HG02678 (cell line): ENCODE results near the gene LRRN1.

Experiments
- ATAC-seq: cut with Tn5 transposase; IDR thresholded peaks from one replicate; pipeline ENCODE4 v1.9.1; 2021; ENCODE audit warnings: mild to moderate bottlenecking, moderate library complexity; ENCODE audit not compliant: unreplicated experiment

The LRRN1 gene

DNA sequence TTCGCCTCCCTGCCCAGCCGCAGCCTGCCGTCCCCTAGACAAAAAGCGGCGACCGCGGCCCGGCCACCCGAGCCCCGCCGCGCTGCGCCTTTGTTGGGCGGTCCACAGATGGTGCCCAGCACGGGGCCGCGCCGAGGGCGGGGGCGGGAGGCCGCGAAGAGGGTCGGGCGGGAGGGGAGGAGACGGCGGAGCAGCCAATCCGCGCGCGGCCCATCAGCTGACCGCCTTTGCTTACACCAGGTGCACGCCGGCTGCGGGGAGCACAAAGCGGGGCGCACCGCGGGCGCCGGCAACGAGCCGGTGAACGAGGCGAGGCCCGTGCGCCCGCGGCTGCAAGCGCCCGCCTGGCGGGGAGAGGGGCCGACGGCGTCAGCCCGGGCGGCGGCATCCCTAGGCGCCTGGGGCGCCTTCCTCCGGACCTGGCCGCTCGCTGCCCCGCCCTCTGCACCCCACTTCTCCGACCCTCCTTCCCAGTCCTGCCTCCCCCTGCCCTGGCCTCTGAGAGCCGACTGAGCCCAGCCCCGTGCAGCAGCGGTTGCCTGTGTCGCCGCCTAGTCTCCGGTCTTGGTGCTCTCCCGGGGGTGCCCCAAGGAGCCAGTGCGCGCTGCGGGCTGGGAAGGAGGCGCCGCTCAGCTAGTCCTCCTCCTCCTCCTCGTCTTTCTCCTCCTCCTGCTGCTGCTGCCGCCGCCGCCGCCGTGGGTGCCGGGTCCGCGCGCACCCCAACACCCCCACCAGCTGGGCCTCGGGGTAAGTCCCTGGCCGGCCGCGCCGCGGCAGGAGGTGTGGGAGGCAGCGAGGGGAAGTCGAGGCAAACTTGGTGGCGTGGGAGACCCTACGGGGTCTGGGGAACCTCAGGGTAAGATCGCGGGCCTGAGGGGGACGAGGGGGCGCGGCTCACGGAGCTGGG lies at the start of gene LRRN1:
Gene LRRN1 (plus strand): TSS at position 259 of the 907 bp plus-strand sequence. CDS start 45,211 bp downstream, outside the sequence.
- ATAC-seq = peak; percentile 47

- no peak for ATAC-seq
These were observed 45.8 kb upstream of the LRRN1 start for GRCh38 chr3:3753416-3753815.

- ATAC-seq = no peak
These were observed 33.6 kb upstream of the LRRN1 start for GRCh38 chr3:3765661-3766060.

- no peak for ATAC-seq
These were observed 33.1 kb upstream of the LRRN1 start for GRCh38 chr3:3766140-3766539.

- ATAC-seq = no peak
These were observed 28.1 kb upstream of the LRRN1 start for GRCh38 chr3:3771094-3771493.

- ATAC-seq = no peak
These were observed 27.7 kb upstream of the LRRN1 start for GRCh38 chr3:3771567-3771966.

- no peak for ATAC-seq
These were observed 26.9 kb upstream of the LRRN1 start for GRCh38 chr3:3772338-3772737.

GRCh38 chr3:3772920-3773319 lies 26.3 kb upstream of the LRRN1 start:
- no peak for ATAC-seq

- no peak for ATAC-seq
These were observed 22.6 kb upstream of the LRRN1 start for GRCh38 chr3:3776607-3777006.

DNA sequence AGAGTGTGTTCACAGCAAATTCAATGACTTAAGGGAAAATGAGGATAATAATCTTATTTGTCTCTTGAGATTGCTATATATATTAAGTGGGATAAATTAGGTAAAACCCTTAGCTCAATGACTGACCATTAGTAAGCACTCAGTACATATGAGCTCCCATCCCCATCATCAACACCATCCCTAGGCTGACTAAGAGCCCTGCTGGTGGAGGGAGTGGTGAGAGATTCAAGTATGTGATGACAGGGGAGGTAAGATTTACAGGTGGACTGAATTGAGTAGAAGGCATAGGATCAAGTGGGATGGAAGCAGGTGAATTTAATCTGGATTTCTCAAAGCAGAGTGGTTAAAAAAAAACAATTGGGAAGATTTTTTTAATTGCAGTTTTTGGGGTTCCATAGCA lies 21.0 kb upstream of the LRRN1 start:
- ATAC-seq = no peak

- ATAC-seq = no peak
These were observed 20.5 kb upstream of the LRRN1 start for GRCh38 chr3:3778641-3779270.

GRCh38 chr3:3782457-3782856 lies 16.8 kb upstream of the LRRN1 start:
- ATAC-seq = no peak

GRCh38 chr3:3783210-3783609 lies 16.0 kb upstream of the LRRN1 start:
- ATAC-seq = no peak

DNA sequence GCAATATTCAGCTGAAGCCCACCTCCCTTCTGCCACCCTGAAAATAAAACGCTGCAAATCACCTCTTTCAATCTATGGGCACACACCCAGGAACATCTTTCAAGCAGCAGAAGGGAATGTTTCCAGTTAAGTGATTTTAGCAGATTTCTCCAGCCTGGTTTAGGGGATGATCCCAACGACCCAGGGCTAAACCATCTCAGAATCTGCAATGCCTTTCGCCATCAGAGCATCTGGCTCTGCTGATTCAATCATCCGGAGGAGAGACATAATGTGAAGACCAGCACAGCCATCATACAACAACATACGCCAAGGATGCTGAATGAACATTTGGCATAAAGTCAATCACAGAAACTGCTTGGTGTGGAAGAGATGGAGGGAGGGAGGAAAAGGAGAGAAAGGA lies 15.5 kb upstream of the LRRN1 start:
- ATAC-seq = no peak

- ATAC-seq = no peak
These were observed 6.8 kb upstream of the LRRN1 start for GRCh38 chr3:3792391-3792790.

DNA sequence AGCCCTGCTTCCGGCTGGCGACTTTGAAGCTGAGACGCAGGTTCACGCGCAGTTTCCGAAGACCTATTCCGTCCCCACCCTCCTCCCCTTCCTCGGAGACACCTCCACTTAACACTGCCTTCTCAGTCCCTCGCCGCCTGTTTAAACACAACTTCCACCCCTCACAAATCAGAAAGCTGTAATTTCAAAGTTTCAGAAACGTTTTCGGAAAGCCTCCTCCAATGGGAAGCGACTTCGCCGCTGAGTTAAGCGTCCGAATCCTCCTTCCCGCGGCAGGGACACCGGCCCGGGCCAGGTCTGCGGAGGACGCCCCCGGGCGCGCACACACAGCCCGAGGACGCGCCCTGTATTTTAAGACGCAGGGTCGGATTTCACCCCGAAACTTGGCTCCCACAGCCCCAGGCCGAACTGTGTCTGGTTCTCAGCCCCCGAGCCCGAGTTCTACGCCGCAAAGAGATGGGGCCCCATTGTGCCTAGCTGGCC lies 559 bp upstream of the LRRN1 start:
- ATAC-seq = peak; percentile 43

- no peak for ATAC-seq
These were observed 837 bp downstream of the LRRN1 start for GRCh38 chr3:3800080-3800455.

GRCh38 chr3:3800685-3801493 lies 1.7 kb downstream of the LRRN1 start:
- no peak for ATAC-seq

- ATAC-seq = no peak
These were observed 2.2 kb downstream of the LRRN1 start for GRCh38 chr3:3801494-3801841.

- no peak for ATAC-seq
These were observed 2.8 kb downstream of the LRRN1 start for GRCh38 chr3:3802046-3802445.

- no peak for ATAC-seq
These were observed 5.3 kb downstream of the LRRN1 start for GRCh38 chr3:3804560-3804959.
